ENCODE measurements around the gene PINK1. TPM values are rescaled to one million over a fixed set of nuclear protein-coding genes. Genes with fewer than 3 reads are reported as not detected.

The PINK1 gene
- total RNA-seq, 1 experiment from 2014 or later, result 129 TPM

- Histone ChIP-seq H3K4me2 (ENCODE audit: low read length) (no peak overlapping the region), H3K27ac (ENCODE audit: low read length) (no peak overlapping the region), H3K9me2 (replicated peaks; ENCODE audit: low read length) (no peaks in the 10 kb centered on the region), H3K4me3 (ENCODE audit: low read length) (no peak overlapping the region), H3K79me2 (ENCODE audit: low read length) (peaks cover 56% of the 10 kb centered on the region), H2AFZ (ENCODE audit: low read length) (no peak overlapping the region), H3K36me3 (ENCODE audit: low read depth, low read length) (peaks cover 45% of the 10 kb centered on the region; the same call in 1 of the 2 replicates), H3K9ac (ENCODE audit: low read length) (no peak overlapping the region), H4K20me1 (ENCODE audit: low read length) (0 out of 2 replicates have a peak, but pooled peaks cover 5% of the 10 kb centered on the region), H3F3A (ENCODE audit: low read length, unreplicated experiment) (no peaks in the 10 kb centered on the region), H3K4me1 (ENCODE audit: insufficient read depth, low read length) (peaks cover 8% of the 10 kb centered on the region; the same call in 1 of the 2 replicates), H3K9me3 (ENCODE audit: low read length) (no peaks in the 10 kb centered on the region), H3K27me3 (ENCODE audit: low read length) (no peaks in the 10 kb centered on the region)
- no peak for TF ChIP-seq EZH2 (IDR thresholded peaks at IDR 0.05; ENCODE audit: low read length, unreplicated experiment)
- no peak for TF ChIP-seq EZH2phosphoT487 (IDR thresholded peaks at IDR 0.05; ENCODE audit: borderline replicate concordance, low read length)
- TF ChIP-seq CTCF (conservative IDR thresholded peaks at IDR 0.05; ENCODE audit: low read depth, low read length), result no peak
- ChIA-PET POLR2A (ENCODE audit: unreplicated experiment) (interaction anchor here (0.6 kb wide), 1 partner anchor 449 kb away, joined by 5 read pairs; no protein-coding TSS in a partner anchor), CTCF (no interaction called here)
- BruUV-seq (replicated peaks), result no TSS peak
- intact Hi-C loops (cut with micrococcal nuclease), result no loop called here
- ATAC-seq (no peak), DNase-seq (no peak)
Measured at GRCh38 chr1:20658166-20658915, 25.1 kb downstream of the PINK1 start.

- Histone ChIP-seq H3K27me3 (ENCODE audit: low read length) (no peaks in the 10 kb centered on the region), H3K9me3 (ENCODE audit: low read length) (no peaks in the 10 kb centered on the region), H3F3A (ENCODE audit: low read length, unreplicated experiment) (no peaks in the 10 kb centered on the region), H3K36me3 (ENCODE audit: low read depth, low read length) (peaks cover 30% of the 10 kb centered on the region; the same call in 1 of the 2 replicates), H3K4me1 (ENCODE audit: insufficient read depth, low read length) (peaks cover 8% of the 10 kb centered on the region; the same call in 1 of the 2 replicates), H3K9ac (ENCODE audit: low read length) (peak overlapping the region; percentile 96), H3K27ac (ENCODE audit: low read length) (no peak overlapping the region), H3K79me2 (ENCODE audit: low read length) (peaks cover 56% of the 10 kb centered on the region), H3K4me2 (ENCODE audit: low read length) (peak overlapping the region; percentile 95), H4K20me1 (ENCODE audit: low read length) (0 out of 2 replicates have a peak, but pooled peaks cover 5% of the 10 kb centered on the region), H3K4me3 (ENCODE audit: low read length) (peak overlapping the region; percentile 97), H2AFZ (ENCODE audit: low read length) (peak overlapping the region; percentile 72; the same call in 1 of the 2 replicates), H3K9me2 (replicated peaks; ENCODE audit: low read length) (no peaks in the 10 kb centered on the region)
- ATAC-seq (no peak), DNase-seq (no peak)
- no TSS peak for BruUV-seq (replicated peaks)
- TF ChIP-seq CTCF (conservative IDR thresholded peaks at IDR 0.05; ENCODE audit: low read depth, low read length), result no peak
- TF ChIP-seq EZH2 (IDR thresholded peaks at IDR 0.05; ENCODE audit: low read length, unreplicated experiment), result no peak
- TF ChIP-seq EZH2phosphoT487 (IDR thresholded peaks at IDR 0.05; ENCODE audit: borderline replicate concordance, low read length), result no peak
- ChIA-PET CTCF (no interaction called here), POLR2A (ENCODE audit: unreplicated experiment) (no interaction called here)
- intact Hi-C loops (cut with micrococcal nuclease), result loop anchor here (5.0 kb wide), 1 partner anchor 127 kb away; the partner anchor contains the start of gene HP1BP3
Measured at GRCh38 chr1:20660363-20660762, 27.1 kb downstream of the PINK1 start.
